IPS-NIHi7 (cell line): Measurements from ENCODE around the gene PHF19.

Source experiments
- DNase-seq: peaks from one replicate; pipeline ENCODE4 v3.0.0; 2012; ENCODE audit warnings: mixed read lengths; ENCODE audit errors: extremely low spot score

Gene PHF19

GRCh38 chr9:120853198-120853597 is 23.8 kb downstream of the PHF19 start:
- no peak for DNase-seq

DNA sequence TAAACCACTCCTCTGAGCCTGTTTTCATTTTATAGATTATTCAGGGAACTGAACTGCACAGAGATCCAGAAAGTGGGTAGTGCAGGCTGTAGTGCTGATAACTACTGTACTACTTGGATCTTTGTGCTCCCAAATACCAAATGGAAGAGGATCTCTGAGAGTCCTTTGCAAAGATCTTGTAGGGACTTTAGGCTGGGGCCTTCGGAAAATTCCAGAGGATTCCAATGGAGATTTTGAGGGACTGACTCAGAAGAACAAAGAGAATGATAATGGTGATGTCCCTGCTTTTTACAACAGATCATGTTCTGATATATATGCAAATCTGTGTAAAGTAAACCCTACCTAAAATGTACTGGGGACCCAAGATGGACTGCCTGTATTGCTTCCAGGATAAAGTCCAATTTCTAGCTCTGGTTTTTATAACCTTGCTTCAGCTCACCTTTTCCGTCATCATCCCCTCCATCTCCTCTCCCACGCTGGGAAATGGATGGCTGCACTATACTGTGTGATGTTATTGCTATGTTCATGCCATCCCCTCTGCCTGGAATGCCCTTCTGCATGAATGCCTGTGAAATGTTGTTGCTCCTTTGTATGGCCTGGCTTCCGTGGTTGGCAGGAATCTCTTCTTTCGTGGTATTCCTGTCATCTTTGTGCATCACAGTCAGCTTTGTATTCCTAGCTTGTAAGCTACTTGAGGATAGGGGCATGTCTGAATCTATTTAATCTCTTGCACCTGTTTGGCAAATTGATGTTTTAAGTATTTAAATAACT is 24.6 kb downstream of the PHF19 start:
- no peak for DNase-seq

DNA sequence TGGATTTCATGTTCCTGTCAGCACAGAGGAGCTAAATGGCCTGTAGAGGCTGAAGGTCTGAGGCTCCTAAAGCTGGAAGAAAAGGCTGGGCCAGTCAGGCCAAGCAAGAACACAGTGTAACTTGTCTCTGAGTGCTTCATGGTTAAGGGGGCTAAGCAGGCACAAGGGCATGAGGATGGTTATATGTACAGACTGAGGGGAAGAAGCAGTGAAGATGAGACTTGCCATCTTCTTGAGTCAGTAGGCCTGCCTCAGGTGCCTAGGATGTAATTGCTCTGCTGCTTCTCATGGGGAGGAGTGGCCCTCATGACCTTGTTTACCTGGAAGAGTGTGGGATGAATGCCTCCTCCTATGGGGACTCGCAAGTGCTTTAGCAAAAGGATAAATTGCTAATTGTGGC is 25.5 kb downstream of the PHF19 start:
- DNase-seq, result no peak

DNA sequence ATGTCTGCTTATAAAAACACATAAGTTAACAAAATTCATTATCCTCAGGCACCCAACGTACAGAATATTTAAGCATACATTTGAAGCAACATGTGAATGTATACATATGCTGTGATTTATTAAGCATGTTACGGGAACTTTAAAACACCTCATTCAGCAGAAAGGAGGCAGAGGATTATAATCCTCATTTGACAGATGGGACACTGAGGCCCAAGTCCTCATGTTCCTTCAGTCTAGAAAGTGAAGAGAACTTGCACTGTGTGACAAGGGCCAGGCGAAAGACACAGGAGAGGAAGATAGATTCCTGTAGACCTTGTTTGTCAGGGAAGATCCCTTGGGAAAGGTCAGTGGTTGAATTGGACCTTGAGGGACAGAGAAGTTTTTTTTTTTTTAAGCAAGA is 26.7 kb downstream of the PHF19 start:
- no peak for DNase-seq

DNA sequence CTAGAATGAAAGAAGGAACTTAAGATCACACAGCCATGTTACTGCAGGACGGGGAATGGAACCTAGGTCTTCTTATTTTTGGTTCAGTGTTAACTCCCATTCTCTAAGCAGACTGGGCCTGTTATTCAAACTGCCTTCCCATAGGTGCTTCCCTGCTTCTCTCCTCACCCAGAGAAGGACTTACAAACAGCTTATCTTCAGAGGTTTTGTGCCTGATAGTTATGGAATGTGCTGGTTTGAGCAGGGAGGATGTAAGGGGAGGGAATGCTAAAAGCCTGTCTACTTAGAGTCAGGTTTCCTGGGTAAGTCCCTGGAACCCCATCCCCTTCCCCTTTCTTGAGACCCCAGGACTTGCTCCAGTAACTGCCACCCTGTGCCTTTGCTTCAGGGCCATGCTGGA is 30.1 kb downstream of the PHF19 start:
- no peak for DNase-seq

DNA sequence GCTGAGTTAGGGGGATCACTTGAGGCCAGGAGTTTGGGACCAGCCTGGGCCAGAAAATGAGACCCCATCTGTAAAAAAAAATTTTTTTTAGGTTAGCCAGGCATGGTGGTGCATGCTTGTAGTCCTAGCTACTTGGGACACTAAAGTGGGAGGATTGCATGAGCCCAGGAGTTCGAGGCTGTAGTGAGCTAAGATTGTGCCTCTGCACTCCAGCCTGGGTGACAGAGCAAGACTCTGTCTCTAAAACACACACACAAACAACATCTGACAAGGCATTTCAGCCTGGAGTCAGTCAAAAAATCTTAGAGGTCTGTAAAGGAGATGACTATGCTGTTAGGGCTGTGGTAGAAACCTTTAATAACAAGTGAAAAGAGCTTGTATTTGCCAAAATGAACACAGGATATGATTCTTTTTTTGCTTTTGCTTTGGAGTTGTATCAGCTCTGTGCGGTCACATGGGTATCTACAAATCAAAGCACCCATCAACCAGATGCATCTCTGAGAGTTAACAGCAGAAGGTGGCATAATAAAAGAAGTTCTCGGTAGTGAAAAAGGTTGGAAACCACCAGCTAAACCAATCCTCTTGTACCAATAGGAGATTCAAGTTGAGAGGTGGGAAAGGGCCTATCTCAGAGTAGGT is 30.6 kb downstream of the PHF19 start:
- DNase-seq, result no peak

DNA sequence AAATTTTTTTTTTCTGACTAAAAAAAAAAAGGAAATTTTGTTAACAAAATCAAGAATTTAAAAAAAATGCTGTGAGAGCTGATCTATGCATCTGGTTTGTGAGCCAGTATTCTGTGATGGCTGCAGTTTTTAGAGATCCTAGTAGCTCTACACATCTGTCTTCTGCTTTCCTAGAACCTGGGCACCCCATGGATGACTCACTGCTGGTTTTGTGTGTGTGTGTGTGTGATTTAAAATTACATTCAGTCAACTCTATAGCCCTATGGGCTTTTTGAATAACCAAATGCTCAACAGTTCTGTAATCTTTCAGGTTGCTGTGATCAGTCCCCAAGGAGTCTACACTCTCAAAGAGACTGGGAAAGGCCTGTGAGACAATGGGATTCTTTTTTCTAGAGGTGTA is 31.7 kb downstream of the PHF19 start:
- DNase-seq, result no peak

GRCh38 chr9:120842685-120843485 is 34.1 kb downstream of the PHF19 start, which contains the start of gene PSMD5:
Gene PSMD5, minus strand, starts transcription at chr9:120842922. Its CDS starts 13 bp downstream, at chr9:120842909.
- peak; percentile 96 for DNase-seq

GRCh38 chr9:120841930-120842684 is 34.9 kb downstream of the PHF19 start:
- no peak for DNase-seq

GRCh38 chr9:120839146-120839545 is 37.8 kb downstream of the PHF19 start:
- no peak for DNase-seq

DNA sequence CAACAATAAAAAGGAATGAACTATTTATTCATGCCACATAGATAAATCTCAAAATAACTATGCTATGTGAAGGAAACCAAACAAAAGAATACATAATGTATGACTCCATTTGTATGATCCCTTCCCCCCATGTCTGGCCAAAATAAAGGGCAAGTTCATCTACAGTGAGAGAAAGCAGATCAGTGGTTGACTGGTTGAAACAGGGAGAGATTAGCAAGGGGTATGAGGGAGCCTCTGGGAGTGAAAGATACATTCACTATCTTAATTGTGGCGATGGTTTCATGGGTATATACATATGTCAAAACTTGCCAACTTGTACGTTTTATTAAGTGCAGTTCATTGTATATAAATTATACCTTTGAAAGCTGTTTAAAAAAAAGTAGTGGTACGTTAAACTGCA is 39.1 kb downstream of the PHF19 start:
- no peak for DNase-seq

DNA sequence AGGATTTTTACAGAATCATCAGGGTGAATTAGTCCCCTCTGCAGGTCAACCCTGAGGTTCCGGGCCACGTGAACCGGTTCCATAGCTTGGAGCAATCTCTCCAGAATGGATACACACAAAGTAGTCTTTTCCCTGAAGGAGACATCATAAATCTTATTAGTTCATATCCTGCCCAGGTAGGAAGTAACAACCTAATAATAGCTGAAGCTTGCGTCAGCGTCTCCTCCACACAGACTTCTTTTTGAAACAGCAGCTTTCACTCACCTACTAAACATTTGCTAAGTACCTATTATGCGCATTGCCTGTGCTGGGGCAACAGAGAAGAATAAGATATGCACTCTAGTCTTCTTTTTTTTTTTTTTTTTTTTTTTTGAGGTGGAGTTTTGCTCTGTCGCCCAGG is 43.7 kb downstream of the PHF19 start:
- no peak for DNase-seq

GRCh38 chr9:120832807-120833206 is 44.2 kb downstream of the PHF19 start:
- DNase-seq, result no peak

GRCh38 chr9:120830865-120831264 is 46.1 kb downstream of the PHF19 start:
- no peak for DNase-seq

DNA sequence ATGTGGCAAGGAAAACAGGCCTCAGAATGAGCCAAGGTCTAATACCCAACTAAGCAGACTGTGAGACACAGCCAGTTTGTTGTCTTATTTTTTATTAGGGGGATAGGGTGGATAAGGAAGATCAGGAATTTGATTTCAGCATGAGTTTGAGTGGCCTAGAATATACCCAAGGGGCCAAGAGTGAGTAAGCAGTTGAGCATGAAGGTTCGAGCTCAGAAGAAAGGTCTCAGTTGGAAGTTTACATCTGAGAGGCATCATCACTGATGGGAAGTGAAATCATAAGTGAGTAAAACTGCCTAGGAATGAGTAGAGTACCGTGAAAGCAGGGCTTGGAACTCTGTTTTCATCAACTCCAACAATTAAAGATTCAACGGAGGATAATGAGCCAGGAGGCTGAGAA is 46.8 kb downstream of the PHF19 start:
- DNase-seq, result no peak

DNA sequence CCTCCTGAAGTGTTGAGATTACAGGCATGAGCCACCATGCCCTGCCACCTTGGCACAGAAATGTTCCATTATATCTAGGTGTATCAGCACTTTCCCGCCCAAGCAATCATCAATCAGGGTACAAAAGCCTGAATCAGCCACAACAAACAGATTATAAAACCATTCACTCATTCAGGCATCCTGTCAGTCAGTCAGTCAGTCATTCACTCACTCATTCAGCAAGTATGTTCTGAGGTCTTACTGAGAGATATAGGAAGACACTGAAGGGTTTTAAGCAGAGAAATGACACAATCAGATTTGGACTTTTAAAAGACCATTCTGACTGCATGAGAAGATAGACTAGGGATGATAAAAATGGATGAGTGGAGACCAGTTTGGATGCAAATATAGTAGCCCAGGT is 47.3 kb downstream of the PHF19 start:
- DNase-seq, result no peak

DNA sequence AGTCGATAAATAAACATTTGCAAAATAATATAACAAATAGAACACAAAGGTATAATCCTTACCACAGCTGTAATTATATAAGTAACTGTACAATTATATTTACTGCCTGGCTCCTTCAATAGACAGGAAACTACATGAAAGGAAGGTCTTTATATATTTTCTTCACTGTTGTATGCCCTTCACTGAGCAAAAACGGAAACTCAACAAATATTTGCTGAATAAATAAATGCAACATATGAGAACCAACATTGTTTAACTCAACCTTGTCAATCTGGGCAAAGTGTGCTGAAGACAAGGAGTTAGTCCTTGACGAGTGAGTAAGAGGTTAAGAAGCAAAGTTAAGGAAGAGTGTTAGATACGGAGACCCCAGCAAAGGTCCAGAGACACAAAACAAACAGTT is 56.9 kb downstream of the PHF19 start:
- DNase-seq, result no peak

- DNase-seq, result no peak
These were observed 58.4 kb downstream of the PHF19 start for GRCh38 chr9:120818595-120818994.

- no peak for DNase-seq
These were observed 61.9 kb downstream of the PHF19 start for GRCh38 chr9:120815075-120815474.

DNA sequence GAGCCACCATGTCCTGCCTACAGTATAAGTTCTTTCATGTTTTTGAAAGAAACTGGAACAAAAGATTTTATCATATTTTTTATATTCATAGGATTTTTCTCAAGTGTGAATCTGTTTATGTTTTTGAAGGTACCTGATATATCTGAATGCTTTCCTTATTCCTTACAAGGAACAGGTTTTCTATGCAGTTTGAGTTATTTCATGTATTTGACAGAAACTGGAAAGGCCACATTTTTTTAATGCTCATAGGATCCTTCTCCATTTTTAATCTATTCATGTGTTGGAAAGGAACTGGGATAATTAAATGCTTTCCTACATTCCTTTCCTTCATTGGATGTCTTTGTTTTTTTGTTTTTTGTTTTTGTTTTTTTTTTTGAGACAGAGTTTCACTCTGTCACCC is 68.1 kb downstream of the PHF19 start:
- no peak for DNase-seq

GRCh38 chr9:120807607-120808379 is 69.2 kb downstream of the PHF19 start:
- DNase-seq, result no peak
